ENCODE results near the gene TECTA.
"Not testable (repeated sequence)": the region's sequence is repeated elsewhere in the genome, so short reads cannot be mapped to it uniquely, and the experiment has no call there.

The TECTA gene

DNA sequence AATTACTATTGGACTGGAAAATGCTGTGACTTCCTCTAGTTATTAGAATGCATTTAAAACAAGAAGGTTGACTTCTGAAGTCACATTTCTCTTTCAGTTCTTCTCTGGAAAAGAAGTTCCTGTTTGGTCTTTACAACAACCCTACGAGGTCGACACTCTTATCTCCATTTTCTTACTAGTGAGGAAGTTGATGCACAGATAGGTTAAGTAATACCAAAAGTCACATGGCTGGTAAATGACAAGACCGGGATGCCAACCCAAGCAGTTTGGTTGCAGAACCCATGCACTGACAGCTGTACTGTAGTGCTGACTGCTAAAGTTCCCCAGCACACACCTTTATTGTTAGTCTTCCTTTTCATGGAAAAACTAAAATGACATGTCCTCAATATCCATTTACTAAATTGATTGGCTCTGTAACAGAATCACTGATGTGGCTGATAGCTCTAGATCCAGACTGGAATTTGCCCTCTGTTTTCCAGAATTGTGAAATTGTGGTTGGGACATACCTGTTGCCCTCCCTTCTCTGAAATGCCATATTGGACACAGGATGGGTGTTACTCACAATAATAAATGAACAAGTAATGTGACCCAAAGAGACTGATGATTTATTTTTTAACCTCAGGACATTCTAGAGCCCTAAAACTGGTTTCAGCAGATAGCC is 9.4 kb upstream of the TECTA start:
- no peak for DNase-seq

DNA sequence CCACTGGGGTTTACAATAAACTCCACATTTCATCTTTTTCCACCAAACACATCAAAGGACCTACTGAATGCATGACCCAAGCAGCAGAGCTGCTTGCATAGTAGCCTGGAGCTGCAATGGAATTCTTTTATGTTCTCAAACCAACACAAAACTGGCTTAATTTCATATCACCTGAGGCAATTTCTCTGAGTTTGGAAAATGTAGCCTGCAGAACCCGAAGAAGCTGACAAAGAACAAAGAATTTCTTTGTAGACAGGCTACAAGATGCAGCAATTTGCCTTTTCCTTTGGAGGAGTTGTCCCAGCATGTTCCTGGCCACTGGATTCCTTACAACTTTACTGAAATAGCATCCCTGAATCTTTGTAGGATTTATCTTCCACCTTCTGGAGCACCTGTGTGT is 5.5 kb upstream of the TECTA start:
- DNase-seq: no peak

DNA sequence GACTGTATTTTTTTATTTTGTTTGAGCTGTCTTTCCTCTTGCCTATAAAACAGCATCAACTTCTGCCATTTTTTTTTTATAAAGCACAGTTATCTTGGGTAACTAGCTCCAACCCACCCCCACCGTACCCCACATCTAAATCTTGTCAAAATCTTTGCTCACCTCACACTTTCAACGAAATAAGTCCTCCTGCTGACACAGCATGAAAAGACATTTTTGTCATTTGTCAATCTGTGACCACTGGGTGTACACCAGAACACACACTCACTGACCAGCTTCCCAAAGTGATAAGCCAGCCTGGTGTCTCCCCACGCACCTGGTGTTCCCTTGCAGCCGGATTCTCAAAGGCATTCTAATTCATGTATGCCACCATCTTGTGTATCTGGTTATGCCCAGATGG is 1.7 kb upstream of the TECTA start:
- DNase-seq: no peak

DNA sequence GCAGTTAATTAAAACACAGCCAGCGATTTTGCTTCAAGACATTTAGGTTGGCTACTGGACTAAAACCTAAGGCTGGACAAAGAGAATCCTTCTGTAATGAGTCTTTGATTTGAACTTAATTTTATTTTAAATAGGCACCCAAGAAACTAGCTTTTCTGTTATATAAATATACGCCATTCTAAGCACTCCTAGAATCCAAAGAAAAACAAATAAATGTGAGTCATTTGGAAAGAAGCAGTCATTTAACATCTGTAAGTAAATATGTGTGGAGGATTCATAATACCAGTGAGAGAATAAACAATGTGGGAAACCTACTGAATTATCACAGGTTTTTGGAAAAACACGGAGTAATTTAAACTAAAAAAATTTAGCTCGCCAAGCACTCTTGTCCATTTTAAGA is 1.2 kb upstream of the TECTA start:
- no peak for DNase-seq

DNA sequence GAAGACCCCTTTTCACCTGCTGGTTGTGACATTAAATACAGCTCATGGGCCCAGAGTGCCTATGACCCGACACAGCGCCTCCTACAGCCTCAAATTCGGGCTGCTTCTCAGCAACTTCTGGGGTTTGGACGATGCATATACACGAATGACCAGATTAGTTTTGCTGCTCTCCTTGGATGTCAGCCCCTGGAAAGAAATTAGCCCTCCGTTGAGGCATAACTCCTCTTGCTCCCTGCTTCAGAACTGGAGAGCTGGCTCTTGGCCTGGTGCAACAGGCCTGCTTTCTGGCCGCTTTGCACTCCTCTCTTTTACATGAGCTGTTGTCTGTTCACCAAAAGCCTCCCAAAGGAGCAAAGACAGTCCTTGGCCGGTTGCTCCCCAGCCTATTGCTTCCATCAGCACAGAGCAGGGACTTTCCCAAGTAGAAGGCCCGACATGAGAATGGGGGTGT is 3.3 kb downstream of the TECTA start:
- no peak for DNase-seq

DNA sequence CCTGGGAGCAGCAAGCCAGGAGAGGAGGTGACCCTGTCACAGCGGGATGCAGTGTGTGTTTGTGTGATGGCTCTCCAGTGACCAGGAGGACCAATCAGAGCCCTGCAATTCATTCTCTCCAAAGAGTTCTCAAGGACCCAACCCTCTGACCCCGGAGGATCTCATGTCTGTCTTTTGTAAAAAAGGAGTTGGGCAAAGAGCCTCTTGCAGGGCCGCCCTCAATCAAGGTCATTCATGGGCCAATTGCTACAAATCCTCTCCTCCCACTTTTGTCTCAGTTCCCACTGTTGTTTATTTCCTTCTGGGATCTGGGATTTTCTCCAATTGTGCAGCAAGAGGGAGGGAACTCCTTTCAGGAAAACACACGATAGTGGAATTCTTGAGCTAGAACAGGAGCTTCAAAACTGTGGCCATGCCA is 4.0 kb downstream of the TECTA start:
- DNase-seq: no peak

DNA sequence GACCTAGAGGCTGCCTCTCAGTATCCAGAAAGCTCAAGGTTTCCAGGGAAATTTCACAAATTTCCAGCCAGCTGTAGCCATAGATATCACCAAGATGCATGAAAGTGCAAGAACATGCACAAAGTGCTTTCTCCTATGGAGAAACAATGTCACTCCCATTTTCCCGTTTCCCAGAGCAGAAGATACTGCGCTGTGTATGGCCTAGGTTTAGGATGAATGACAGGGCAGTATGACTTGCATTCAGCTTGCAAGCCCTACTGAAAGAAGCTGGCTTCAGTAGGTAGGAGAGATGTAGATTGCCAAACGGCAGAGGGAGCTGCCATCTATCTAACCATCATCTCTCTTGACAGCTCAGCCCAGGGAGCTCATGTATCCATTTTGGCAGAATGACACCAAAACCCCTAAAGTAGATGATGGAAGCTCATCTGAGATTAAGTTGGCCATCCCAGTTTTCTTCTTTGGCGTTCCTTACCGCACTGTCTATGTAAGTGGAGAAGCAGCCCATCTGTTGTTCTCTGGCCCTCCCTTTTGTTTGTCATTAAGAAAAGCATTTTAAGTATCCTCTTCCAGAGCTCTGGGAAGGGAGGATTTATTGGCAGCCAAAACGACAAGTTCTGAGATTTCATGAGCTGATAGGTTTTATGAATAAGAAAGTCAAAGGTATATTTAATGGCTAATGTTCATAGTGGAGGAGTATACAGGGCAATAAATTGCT is 4.6 kb downstream of the TECTA start:
- DNase-seq: no peak

DNA sequence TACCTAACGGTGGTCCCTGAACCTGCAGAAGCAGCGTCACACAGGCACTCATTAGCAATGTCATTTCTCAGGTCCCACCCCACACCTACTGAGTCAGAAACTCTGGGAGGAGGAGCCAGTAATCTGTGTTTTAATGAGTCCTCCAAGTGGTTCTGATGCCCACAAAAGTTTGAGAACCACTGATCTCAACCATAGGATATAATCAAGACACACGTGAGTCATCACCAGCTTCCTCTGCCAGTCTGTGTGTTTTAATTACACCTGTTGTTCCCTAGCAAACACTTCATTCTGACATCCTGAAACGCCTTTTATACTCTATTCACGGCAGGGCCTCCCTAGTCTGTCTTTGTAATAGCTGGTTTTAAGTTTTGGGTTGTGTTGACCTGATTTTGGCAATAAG is 5.8 kb downstream of the TECTA start:
- no peak for DNase-seq

DNA sequence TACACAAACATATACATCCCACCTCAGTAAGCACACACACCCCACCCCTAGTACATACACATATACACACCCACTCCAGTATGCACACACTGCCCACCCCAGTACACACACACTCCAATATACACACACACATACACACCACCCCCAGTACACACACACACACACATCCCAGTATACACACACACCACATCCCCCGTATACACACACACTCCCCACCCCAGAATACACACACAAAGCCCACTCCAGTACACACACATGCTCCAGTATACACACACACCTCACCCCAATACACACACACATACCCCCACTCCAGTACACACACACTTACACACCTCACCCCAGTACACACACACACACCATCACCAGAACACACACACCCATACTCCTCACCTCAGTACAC is 7.4 kb downstream of the TECTA start:
- DNase-seq: no peak

DNA sequence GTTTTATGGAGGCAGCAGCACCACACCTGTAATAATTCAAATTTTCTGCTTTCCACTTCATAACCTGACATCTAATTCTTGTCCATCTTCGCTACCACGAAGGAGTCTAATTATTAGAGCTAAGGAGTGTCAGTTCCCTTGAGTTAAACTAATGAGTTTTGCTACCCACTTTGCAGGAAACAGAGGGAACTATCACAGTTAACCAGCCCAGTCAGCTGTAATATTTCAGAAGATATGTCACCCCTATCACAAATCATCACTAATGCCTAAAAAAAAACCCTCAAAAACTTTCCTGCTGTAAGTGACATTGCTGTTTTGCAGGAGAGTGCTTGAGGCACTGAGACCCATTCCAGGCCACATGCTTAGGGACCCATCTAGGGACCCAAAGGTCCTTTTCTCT is 8.4 kb downstream of the TECTA start:
- DNase-seq: no peak

DNA sequence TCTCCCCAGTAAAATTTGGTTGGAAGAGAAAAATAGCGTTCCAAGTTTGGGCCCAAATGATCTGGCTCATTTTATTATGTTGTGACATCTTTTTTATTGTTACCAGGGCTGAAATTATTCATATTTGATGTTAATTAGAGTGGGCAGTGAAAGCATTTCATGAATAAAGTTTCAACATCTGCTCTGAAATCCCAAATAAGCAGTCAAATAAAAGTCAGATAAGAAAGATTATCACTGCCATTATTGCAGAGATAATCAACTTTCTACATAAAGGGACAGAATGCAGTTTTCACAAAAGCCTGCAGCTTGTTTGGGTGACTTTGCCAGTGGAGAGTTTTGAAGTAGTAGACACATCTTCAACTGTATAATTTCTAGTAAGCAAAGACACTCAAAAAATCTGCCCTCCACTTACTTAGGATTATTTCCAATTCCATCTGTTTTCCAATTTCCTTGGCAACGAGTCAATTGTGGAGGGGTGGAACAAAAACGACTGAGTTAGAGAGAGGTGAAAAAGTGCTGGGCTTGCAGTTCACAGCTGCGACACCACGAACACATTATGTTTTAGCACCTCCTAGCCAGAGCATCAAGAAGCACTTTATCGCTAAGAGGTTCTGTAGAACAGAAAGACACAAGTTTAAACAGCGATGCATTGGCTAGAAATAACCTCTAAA is 9.0 kb downstream of the TECTA start:
- no peak for DNase-seq

DNA sequence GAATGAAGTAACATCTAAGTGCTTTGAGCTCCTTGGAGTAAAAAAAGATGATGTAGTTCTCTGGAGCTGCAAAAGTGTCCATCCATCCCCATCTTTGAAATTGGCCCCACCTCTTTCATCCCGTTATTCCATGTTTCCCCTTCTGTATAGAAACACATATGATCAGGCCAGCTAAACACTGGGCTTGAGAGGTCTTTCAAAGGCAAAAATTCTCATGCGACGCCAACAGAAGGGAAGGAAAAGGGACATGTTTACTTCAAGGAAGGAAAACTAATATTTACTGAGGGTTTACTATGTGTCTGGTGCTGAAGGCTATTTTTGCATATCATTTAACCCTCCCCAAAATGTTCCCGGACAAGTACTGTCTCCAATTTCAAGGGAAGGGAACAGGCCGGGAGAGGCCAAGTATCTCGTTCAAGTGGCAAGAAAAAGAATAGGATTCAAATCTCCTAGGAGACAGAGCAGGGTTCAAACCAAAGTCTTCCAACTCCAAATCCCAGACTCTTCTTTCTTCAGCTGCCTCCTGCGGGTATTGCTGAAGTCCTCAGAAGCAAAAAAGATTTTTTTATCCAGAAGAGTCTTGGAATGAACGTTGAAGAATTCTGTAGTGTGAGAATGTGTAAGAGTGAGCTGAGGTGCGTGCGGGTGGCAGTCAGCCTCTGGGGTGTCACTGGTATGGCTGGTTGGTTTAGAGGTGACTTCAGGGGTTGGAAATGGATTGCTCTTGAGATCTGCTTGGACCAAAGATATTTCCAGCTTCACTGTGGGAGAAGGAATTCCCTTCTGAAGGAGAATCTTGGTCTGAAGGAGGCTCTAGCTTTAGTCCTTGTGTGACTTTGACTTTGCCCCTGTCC is 10.1 kb downstream of the TECTA start:
- no peak for DNase-seq

DNA sequence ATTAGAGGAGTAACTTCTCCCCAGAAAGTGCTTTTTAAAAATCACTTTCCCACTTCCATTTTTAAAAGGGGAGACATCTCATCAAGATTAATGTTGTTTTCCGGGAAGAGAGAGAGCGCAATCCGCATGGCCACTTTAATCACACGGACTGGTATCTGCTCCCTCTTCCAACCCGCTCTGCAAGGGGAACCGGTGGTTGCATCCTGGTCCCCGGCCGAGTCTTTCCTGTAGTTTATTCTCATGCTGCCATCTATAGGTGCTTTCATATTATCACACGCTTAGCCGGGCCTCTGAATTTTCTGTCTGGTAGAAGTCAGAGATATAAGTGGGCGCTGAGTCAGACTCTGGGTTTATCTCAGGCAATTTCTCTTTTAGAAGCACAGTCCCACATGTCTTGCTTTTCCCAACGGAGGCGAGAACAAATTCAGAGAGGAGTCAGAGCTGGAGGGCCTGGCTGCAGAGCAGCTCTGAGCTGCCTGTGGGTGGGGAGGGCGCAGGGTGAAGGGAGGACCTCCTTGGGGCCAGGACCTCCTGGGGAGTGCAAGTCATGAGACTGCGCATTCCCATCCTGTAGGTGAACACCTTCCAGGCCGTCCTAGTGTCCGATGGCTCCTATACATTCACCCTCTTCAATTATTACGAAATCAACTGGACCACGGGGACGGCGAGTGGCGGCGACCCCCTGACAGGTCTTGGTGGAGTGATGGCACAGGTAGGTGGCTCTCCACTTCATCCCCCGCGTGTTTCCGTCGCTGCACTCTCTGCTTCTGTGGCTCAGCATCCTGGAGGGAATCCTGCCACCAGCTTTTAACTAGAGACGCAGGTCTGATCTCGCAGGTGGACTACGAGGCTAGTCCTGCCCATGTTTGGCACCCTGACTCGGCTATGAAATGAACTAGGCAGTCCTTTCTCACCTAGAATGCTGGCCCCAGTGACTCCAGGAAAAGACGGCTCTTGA is 11.7 kb downstream of the TECTA start:
- DNase-seq: no peak

DNA sequence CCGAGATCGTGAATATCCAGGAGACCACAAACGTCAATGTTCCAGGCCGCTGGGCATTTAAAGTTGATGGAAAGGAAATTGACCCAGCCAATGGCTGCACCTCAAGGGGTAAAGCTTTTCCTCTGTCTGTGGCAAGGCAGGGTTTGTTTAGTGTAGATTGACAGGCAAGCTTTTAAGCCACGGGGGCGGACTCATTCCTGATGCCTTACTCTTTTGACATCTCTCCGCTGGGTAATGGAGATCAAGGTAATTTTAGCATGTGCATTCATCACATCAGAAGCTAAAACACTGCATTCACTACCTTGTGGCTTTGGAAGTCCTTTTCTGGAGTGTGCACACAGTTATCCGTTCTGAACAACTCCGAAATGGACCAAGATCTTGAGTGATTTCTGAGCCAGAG is 12.6 kb downstream of the TECTA start:
- DNase-seq: no peak

DNA sequence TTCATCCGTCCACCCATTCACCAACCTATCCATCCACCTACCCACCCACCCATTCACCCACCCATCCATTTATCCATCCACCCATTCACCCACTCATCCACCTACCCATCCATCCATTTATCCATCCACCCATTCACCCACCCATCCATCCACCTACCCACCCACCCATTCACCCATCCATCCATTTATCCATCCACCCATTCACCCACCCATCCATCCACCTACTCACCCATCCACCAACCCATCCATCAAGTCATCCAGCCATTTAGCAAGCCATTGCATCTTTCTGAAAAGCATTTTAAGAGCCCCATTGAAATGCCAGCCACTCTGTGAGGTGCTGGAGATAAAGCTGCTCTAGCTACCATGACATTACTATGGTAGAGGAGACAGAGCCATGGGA is 14.0 kb downstream of the TECTA start:
- not testable (repeated sequence) for DNase-seq

DNA sequence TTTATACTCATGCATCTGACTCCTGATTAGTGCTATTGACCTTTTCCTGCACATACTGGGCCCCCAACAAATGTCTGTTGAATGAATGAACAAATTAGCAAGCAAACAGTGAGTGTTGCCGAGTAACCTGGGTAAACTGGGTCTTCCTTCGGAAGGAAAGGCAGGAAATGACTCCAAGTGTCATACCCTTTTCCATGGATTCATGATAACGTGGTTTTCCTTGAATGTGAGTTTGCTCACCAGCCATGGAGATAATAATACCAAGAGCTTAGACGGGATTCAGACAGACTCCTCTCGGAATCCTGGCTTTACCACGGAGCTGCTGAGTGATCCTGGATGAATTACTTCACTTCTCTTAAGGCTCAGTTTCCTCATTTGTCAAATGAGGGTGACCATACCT is 16.7 kb downstream of the TECTA start:
- DNase-seq: no peak

DNA sequence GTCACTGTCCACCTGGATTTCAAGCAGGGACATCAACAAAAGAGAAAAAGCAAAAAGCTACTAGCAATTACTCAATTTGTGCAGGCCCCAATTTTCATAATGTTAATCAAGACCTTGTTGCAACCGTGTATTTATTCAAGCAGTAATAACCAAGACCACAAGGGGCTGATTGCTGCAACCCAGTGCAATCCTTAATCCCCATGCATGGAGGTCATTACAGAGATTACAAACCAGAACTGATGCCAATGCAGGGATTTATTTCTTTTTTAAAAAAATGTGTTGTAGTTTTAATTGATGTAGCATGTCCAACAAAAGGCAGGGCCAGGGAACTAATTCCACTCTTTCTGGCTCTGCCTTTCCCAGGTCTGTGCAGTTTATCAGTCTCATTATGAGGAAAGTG is 18.4 kb downstream of the TECTA start:
- no peak for DNase-seq

DNA sequence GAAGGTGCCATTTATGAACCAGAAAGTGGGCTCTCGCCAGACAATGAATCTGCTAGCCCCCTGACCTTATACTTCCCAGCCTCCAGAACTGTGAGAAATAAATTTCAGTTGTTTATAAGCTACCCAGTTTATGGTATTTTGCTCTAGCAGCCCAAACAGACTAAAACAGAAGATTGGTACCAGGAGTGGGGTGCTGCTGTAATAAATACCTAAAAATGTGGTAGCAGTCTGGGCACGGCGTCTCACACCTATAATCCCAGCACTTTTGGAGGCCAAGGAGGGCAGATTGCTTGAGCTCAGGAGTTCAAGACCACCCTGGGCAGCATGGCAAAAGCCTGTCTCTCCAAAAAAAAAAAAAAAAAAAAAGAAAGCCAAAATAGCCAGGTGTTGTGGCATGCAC is 21.3 kb downstream of the TECTA start:
- DNase-seq: no peak

DNA sequence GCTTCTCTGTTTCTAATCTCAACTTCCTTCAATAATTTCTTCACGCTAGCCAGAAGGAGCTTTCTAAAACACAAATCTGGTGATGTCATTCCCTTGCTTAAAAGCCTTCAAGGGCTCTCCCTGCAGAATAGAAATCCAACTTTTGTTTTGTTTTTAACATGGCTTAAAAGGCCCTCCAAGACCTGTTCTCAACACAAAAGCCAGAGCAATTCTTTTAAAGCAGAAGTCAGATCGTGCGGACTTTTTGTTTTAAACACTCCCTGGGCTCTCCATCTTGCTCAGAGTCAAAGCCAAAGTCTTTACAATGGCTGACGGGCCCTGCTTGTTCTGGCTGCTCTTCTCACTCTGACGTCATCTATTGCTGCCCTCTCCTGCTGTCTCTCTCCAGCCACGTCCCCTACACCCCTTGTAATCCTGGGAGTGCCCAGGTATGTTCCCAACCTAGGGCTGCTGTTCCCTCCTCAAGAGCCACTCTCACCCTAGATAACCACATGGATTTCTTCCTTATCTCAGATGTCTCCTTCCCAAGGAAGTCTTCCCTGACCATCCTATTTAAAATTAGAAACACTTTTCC is 22.5 kb downstream of the TECTA start:
- DNase-seq: no peak

DNA sequence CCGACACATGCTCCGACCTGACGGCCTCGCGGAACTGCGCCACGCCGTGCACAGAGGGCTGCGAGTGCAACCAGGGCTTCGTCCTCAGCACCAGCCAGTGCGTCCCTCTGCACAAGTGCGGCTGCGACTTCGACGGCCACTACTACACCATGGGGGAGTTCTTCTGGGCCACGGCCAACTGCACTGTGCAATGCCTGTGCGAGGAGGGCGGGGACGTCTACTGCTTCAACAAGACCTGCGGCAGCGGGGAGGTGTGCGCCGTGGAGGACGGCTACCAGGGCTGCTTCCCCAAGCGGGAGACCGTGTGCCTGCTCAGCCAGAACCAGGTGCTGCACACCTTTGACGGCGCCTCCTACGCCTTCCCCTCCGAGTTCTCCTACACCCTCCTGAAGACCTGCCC is 26.8 kb downstream of the TECTA start:
- DNase-seq: no peak
